ENCODE measurements around the gene TANC1.
"Not testable (repeated sequence)": the region's sequence is repeated elsewhere in the genome, so short reads cannot be mapped to it uniquely, and the experiment has no call there.

The TANC1 gene

DNA sequence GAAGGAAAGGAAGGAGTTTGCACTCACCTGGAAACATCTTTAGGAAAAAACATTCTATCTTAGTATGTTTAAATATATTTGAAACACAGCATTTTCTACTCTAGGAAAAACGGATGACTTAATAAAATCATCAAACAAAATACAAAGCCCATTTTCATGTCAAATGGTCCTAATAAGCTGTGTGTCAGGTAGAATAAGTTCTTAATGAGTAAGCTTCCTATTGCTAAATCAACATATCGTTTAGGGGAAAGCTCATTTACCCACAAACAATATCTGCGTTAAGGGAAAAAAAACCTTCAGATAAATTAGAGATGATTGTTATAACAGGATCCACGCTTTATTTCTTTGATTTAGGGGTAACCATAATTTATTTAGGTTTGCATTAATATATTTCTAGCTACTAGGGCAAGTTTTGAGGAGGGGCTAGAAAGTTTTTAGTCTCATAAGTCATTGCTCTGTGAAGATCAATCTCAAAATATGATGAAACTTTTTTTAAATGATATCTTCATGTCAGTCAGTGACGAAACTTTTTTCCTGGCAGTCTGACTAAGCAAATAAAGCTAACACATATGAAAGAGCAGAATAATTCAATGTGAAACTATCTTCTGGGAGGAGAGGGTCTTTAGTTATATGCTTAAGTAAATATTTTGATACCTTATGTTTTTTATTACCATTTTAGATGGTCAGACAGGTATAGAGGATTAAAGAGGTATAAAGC is 170.9 kb downstream of the TANC1 start:
- Mint-ChIP-seq H3K27ac (no peak overlapping the region), H3K27me3 (peaks cover 4% of the 10 kb centered on the region), H3K36me3 (no peaks in the 10 kb centered on the region), H3K4me1 (ENCODE audit: low read depth) (no peaks in the 10 kb centered on the region), H3K9me3 (ENCODE audit: low read depth) (no peaks in the 10 kb centered on the region), H3K4me3 (no peak overlapping the region)

DNA sequence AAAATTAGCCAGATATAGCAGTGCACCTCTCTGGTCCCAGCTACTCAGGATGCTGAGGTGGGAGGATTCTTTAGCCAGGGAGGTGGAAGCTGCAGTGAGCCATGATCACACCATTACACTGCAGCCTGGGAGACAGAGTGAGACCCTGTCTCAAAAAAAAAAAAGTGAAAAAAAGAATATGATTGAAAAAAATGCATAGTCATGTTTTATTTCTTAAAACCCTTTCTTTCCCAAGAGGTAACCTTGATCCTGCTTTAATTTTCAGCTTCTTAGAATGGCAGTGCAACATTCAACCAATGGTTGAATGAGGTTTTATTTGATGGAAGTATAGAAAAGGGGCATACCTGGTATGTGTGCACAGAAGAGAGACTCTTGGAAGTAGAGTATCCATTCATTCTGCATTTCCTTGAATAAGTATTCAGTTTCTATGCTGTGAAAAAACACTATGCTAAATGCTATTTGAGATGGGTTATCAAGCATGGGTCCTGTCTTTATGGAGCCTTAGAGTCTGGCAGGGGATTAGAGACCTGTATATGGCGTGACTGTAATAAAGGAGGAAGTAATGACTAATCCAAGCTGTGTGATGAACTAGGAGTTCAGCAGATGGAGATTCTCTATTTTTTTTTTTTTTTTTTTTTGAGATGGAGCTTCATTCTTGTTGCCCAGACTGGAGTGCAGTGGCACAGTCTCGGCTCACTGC is 171.8 kb downstream of the TANC1 start:
- H3K36me3 Mint-ChIP-seq: no peaks in the 10 kb centered on the region
- H3K4me1 Mint-ChIP-seq (ENCODE audit: low read depth): no peaks in the 10 kb centered on the region
- H3K27ac Mint-ChIP-seq: no peak overlapping the region
- H3K27me3 Mint-ChIP-seq: peaks cover 4% of the 10 kb centered on the region
- H3K9me3 Mint-ChIP-seq (ENCODE audit: low read depth): no peaks in the 10 kb centered on the region
- H3K4me3 Mint-ChIP-seq: no peak overlapping the region

DNA sequence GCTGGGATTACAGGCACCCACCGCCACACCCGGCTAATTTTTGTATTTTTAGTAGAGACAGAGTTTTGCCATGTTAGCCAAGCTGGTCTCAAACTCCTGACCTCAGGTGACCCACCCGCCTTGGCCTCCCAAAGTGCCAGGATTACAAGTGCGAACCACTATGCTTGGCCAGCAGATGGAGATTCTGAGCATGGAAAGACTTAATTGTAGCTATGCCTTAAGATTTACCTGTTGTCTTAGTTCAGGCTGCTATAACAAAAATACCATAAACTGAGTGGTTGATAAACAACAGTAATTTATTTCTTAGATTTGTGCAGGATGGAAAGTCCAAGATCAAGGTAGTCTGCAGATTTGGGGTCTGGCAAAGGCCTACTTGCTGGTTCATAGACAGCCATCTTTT is 172.4 kb downstream of the TANC1 start:
- H3K9me3 Mint-ChIP-seq (ENCODE audit: low read depth); H3K4me3 Mint-ChIP-seq; H3K36me3 Mint-ChIP-seq; H3K27me3 Mint-ChIP-seq; H3K4me1 Mint-ChIP-seq (ENCODE audit: low read depth); H3K27ac Mint-ChIP-seq: not testable (repeated sequence)

DNA sequence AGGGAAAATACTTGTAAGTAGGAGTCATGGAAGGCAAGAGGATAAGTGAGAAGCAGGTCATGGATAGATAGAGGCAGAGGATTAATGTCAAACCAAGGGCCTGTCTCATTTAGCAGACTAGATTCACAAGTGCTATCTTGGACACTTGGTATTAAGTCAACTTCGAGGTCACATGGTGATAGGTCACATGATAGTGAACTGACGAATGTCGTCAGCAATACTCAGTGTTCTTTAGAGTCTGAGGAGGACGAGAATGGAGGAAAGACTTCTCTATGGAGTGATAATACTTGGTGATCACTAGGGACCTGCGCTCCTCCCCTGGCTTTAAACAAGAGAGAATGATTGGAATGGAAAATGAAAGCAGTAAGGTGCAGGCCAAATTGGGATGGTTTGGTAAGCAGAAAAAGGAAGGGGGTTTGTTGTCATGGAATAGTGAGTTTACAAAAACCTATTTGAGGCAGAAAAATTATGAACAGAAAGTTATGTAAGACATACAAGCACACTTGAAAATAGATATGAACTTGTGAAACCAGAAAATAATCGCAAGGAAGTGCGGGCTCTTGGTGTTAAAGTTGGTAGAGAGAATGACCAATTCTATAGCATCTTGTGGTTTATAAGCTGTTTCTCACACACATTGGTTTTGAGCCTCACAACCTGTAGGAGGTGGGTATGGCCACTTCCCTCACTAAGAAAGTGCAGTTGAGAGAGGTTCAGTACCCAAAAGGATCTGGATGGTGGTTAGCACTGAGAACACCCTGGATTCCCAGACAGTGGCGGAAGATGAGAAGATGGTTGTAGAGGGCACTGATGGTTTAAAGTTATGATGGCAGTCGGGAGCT is 176.6 kb downstream of the TANC1 start:
- H3K27ac Mint-ChIP-seq: no peak overlapping the region
- H3K4me3 Mint-ChIP-seq: no peak overlapping the region
- H3K9me3 Mint-ChIP-seq (ENCODE audit: low read depth): no peaks in the 10 kb centered on the region
- peaks cover 4% of the 10 kb centered on the region for H3K27me3 Mint-ChIP-seq
- peaks cover 8% of the 10 kb centered on the region for H3K4me1 Mint-ChIP-seq (ENCODE audit: low read depth)
- H3K36me3 Mint-ChIP-seq: no peaks in the 10 kb centered on the region

DNA sequence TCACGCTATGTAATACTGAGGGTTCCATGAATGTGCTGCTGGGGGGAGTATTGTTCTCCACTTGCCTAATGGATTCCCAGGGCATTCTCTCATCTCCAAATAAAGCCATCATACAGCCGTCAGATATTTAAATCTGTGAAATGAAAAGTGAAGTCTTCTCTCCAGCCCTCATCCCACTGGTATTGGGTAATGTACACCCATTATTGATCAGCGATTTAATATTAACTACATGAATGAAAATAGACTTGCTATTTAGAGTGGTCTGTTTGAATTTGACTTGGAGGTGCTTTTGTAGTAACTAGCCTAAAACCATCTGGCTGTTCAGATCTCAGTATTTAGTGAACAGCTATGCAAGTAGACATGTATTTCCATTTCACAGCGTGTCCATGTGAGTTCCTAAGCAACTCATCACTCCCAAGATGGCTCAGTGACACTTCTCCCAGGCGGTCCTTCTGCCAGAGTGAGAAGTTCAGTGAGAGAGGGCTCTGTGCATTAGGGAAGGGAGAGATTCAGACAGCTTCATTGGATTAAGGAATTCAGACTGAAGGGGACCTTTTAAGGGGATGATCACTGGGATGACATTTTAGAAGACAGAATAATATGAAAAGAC is 177.4 kb downstream of the TANC1 start:
- H3K9me3 Mint-ChIP-seq (ENCODE audit: low read depth): no peaks in the 10 kb centered on the region
- H3K36me3 Mint-ChIP-seq: no peaks in the 10 kb centered on the region
- H3K27me3 Mint-ChIP-seq: peaks cover 2% of the 10 kb centered on the region
- peaks cover 10% of the 10 kb centered on the region for H3K4me1 Mint-ChIP-seq (ENCODE audit: low read depth)
- no peak overlapping the region for H3K27ac Mint-ChIP-seq
- H3K4me3 Mint-ChIP-seq: no peak overlapping the region

DNA sequence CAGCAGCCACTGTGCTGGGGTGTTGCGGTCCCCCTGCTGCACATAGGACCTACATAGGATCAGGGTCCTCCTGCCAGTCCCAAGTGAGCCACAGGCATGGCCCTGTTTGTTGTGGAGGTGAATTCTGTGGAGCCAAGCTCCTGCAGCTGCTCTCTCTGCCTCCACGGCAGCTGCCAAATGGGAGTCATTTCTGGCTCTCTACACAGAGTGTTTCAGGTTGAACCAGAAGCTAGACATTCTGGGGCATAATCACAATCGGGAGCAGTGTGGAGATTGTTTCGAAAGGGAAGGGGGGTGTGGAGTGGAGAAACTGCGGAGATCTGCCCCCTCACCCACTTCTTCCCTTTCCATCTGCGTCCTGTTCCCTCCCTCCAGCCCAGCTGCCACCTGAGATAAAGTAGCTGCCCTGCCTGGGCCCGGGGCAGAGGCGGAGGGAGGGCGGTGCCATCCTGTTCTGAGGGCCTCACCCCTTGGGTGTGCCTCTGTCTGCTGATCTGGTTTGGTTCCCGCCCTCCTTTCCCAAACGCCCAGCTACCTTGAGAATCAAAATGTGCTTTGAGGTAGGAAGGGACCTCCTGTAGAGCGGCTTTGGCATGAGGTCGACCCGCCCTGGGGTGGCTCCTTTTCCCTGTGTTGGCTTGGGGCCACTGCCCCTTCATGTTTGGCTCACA is 178.7 kb downstream of the TANC1 start:
- no peaks in the 10 kb centered on the region for H3K36me3 Mint-ChIP-seq
- no peaks in the 10 kb centered on the region for H3K9me3 Mint-ChIP-seq (ENCODE audit: low read depth)
- H3K4me3 Mint-ChIP-seq: no peak overlapping the region
- H3K27ac Mint-ChIP-seq: no peak overlapping the region
- peaks cover 2% of the 10 kb centered on the region for H3K27me3 Mint-ChIP-seq
- peaks cover 15% of the 10 kb centered on the region for H3K4me1 Mint-ChIP-seq (ENCODE audit: low read depth)

DNA sequence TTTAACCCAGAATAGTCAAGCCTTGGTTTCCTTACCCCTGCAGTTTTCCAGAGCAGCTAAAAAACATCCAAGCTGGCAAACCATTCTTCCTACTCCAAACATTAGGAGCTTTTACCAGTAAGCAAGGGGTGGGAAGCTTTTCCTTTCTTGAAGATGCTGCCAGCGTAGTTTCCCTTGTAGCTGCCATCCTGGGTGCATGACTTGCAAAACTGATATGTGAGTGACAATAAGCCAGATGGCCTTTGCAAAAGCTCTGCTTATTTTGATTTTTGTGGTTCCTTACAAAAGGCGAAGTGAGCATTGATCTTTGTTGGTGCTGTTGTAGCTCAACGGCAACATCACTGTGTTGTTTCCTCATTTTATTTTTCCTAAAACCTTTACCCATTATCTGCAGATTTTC is 179.2 kb downstream of the TANC1 start:
- Mint-ChIP-seq H3K4me1 (ENCODE audit: low read depth) (peaks cover 16% of the 10 kb centered on the region), H3K27ac (no peak overlapping the region), H3K36me3 (no peaks in the 10 kb centered on the region), H3K9me3 (ENCODE audit: low read depth) (no peaks in the 10 kb centered on the region), H3K4me3 (no peak overlapping the region), H3K27me3 (peaks cover 2% of the 10 kb centered on the region)

DNA sequence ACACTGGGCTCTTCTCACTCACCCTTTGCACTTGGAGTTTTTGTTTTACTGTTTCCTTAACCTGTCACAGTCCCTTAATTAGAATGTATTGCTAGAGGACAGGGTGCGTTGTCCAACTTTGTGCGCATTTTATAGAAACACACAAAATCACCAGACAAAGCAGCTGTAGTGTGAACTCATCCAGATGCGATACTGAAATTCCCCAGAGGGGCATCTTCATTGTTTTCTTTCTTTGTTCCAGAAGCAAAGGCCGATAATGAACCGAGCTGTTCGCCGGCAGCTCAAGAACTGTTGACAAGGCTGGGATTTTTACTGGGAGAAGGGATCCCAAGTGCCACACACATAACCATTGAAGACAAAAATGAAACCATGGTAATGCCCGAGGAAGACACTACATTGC is 180.5 kb downstream of the TANC1 start:
- H3K27ac Mint-ChIP-seq: no peak overlapping the region
- H3K36me3 Mint-ChIP-seq: no peaks in the 10 kb centered on the region
- peaks cover 2% of the 10 kb centered on the region for H3K27me3 Mint-ChIP-seq
- peaks cover 27% of the 10 kb centered on the region for H3K4me1 Mint-ChIP-seq (ENCODE audit: low read depth)
- no peak overlapping the region for H3K4me3 Mint-ChIP-seq
- H3K9me3 Mint-ChIP-seq (ENCODE audit: low read depth): no peaks in the 10 kb centered on the region

DNA sequence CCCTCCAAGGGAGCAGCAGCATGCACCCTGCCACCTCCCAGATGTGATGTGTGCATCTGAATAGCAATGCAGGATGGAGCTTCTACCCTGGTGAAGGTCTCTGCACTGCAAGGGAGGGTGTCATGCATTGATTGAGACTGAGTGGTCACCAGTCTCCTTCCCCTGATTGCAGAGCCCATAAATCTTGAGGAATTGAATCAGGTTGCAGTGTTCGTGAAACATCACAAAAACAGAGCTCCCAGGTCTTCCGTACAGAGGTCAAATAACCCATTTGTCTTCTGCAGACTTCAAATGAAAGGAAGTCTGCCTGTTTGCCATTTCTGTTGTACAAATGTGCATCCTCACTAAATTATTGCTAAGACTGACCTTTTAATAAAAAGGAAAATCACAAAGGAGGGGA is 181.3 kb downstream of the TANC1 start:
- Mint-ChIP-seq H3K4me3 (no peak overlapping the region), H3K36me3 (no peaks in the 10 kb centered on the region), H3K9me3 (ENCODE audit: low read depth) (no peaks in the 10 kb centered on the region), H3K27me3 (no peaks in the 10 kb centered on the region), H3K27ac (no peak overlapping the region), H3K4me1 (ENCODE audit: low read depth) (peaks cover 28% of the 10 kb centered on the region)

DNA sequence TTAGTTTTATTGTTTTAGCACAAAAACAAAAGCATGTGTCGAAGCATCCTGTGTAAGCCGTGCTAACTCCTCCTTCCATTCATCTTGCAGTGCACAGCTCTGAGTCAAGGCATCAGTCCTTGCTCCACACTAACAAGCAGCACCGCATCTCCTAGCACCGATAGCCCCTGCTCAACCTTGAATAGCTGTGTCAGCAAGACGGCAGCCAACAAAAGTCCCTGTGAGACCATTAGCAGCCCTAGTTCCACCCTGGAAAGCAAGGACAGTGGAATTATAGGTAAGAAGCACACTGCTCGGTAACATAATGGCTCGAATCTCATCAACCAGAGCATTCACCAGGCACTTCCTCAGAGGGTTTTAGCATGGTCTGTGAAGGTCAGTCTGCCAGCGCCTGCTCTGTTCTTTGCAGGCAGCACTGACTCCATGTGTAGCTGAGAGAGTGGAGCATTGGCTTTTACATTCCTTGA is 181.9 kb downstream of the TANC1 start:
- H3K9me3 Mint-ChIP-seq (ENCODE audit: low read depth): no peaks in the 10 kb centered on the region
- H3K27me3 Mint-ChIP-seq: no peaks in the 10 kb centered on the region
- no peaks in the 10 kb centered on the region for H3K36me3 Mint-ChIP-seq
- no peak overlapping the region for H3K4me3 Mint-ChIP-seq
- H3K27ac Mint-ChIP-seq: no peak overlapping the region
- peaks cover 28% of the 10 kb centered on the region for H3K4me1 Mint-ChIP-seq (ENCODE audit: low read depth)

DNA sequence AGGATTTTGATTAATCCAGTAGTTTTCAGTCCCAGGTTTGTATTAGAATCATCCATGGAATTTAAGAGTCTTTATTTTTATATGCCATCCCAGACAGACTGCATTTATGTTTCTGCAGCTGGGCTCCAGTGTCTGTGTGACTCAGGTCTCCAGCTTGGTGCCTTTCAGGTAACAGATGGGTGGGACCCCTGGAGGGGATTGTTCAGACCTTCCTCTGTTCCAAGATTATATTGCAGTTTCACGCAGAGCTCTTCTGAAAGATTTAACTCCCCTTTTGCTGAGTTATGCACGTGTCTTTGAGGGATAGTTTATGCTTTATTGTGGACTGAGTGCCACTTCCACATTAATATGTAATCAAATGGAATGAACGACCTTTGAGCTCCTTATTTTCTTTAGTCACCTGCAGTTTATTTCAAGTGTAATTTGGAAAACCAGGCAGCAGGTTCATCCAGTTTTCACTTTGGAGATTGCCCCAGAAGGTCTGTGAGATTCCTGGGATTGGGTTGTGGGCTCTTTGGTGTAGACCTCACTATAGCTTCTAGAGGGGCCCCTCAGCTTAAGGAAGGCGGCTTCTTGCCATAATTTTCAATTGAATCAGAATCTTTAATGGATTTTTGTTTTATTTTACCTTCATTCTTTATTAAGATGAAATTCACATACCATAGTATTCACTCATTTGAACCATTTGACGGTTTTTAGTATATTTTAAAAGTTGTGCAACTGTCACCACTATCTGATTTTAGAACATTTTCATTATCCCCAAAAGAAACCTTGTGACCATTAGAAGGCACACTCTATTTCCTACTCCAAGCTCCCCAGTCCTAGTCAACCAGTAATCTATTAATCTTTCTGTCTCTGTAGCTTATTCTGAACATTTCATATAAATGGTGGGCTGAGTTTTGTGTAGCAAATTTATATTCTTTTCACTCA is 183.0 kb downstream of the TANC1 start:
- Mint-ChIP-seq H3K36me3 (no peaks in the 10 kb centered on the region), H3K27ac (no peak overlapping the region), H3K9me3 (ENCODE audit: low read depth) (no peaks in the 10 kb centered on the region), H3K27me3 (no peaks in the 10 kb centered on the region), H3K4me1 (ENCODE audit: low read depth) (peaks cover 28% of the 10 kb centered on the region), H3K4me3 (no peak overlapping the region)

DNA sequence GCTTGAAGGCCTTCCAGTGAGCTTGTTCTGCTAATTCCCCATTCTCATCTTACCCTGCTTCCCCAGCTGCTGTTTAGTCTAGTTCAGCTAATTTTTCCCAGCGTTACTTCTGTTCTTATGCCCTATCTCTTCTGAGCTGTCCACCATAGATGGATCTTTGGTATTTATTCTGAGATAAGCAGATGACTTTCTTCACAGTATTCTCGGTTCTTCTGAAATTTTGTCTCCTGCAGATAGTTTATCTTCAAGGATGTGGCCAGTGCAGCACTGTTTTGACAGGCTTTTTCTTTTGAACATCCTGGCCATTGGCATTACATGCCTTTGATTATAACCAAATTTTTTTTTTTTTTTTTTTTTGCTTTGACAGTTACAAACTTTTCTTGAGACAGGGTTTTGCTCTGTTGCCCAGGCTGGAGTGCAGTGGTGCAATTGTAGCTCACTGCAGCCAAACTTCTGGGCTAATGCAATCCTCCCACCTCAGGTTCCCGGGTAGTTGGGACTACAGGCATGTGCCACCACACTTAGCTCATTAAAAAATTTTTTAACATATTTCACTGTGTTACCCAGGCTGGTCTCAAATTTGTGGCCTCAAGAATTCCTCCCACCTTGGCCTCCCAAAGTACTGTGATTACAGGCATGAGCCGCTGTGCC is 183.8 kb downstream of the TANC1 start:
- peaks cover 29% of the 10 kb centered on the region for H3K4me1 Mint-ChIP-seq (ENCODE audit: low read depth)
- no peaks in the 10 kb centered on the region for H3K27me3 Mint-ChIP-seq
- H3K36me3 Mint-ChIP-seq: no peaks in the 10 kb centered on the region
- H3K27ac Mint-ChIP-seq: no peak overlapping the region
- H3K4me3 Mint-ChIP-seq: no peak overlapping the region
- no peaks in the 10 kb centered on the region for H3K9me3 Mint-ChIP-seq (ENCODE audit: low read depth)

DNA sequence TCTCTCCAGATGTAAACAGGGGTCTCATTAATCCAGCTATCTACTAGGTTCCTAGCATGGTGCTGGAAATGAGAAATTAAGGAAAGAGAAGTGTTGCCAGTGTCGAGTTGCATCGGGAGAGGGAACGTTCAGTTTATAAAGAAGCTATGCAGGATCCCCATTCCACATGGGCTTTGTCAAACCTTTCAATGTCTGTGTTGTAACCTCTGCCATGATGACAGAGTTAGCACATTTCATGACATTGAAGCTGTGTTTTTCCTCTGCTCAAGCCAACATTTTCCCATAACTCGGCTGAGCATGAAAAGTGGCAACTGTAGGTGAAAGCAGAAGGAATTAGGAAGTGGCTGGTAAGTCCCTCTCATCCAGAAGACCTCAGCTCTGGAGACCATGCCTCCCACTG is 184.6 kb downstream of the TANC1 start:
- H3K4me1 Mint-ChIP-seq (ENCODE audit: low read depth): peaks cover 25% of the 10 kb centered on the region
- H3K27ac Mint-ChIP-seq: no peak overlapping the region
- H3K4me3 Mint-ChIP-seq: no peak overlapping the region
- no peaks in the 10 kb centered on the region for H3K36me3 Mint-ChIP-seq
- H3K27me3 Mint-ChIP-seq: no peaks in the 10 kb centered on the region
- H3K9me3 Mint-ChIP-seq (ENCODE audit: low read depth): no peaks in the 10 kb centered on the region
